Measurements from ENCODE around the gene KDM7A.
A peak's percentile ranks its signal among the peaks of the same experiment; 100 is the strongest.
"Not testable (repeated sequence)": the region's sequence is repeated elsewhere in the genome, so short reads cannot be mapped to it uniquely, and the experiment has no call there.

KDM7A gene

DNA sequence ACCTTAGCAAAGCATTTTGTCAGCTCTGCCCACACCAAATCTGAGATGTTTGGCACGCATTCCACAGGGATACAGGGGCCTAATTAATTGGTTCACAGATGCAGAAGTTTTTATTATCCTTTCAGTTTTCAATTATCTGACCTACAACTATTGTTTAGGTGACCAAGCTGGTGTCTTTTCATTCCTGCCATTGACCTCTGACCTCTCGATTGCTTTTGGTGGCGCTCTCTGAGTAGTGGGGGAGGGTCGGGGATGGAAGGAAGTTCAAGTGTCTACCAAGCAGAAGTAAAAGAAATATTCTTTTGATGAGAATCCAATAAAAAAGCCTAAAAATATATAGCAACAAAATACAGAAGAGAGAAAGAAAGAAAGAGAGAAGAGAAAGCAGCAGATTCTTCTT is 28.8 kb upstream of the KDM7A start:
- DNase-seq (ENCODE audit: extremely low spot score), result no peak
- TF ChIP-seq PKNOX1 (IDR thresholded peaks at IDR 0.05) (no peak), SUZ12 (IDR thresholded peaks at IDR 0.05) (no peak), HDGF (IDR thresholded peaks at IDR 0.05; ENCODE audit: borderline replicate concordance) (no peak), FOXM1 (IDR thresholded peaks at IDR 0.05; ENCODE audit: borderline replicate concordance) (no peak), ARNT (IDR thresholded peaks at IDR 0.05) (no peak), L3MBTL2 (conservative IDR thresholded peaks at IDR 0.05) (no peak), ELF4 (IDR thresholded peaks at IDR 0.05) (no peak), CTBP1 (IDR thresholded peaks at IDR 0.05; ENCODE audit: borderline replicate concordance) (no peak), FOXA1 (IDR thresholded peaks at IDR 0.05) (no peak), ZNF384 (IDR thresholded peaks at IDR 0.05) (no peak), BHLHE40 (IDR thresholded peaks at IDR 0.05; ENCODE audit: borderline replicate concordance) (no peak), TARDBP (IDR thresholded peaks at IDR 0.05) (no peak), LEF1 (IDR thresholded peaks at IDR 0.05; ENCODE audit: borderline replicate concordance) (no peak), NFRKB (IDR thresholded peaks at IDR 0.05) (no peak), SP1 (IDR thresholded peaks at IDR 0.05) (no peak), FOXK2 (IDR thresholded peaks at IDR 0.05) (no peak)
- POLR2A ChIA-PET, result no interaction called here
- CTCF ChIA-PET, result interaction anchor here (0.6 kb wide), 1 partner anchor 106 kb away, joined by 3 read pairs; no protein-coding TSS in a partner anchor

DNA sequence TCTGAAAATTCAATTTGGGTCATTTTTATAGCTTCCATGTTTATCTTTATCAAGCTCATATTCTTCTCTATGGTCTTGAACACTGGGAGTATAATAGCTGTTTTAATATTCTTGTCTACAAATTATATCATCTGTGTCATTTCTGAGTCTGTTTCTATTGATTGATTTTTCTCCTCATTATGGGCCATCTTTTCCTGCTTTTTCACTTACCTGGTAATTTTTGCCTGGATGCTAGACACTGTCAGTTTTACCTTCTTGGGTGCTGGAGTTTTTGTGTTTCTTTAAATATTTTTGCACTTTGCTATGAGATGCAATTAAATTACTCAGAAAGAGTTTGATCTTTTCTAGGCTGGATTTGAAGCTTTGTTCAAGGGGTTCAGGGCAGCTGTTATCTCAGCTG is 26.8 kb upstream of the KDM7A start:
- TF ChIP-seq FOXK2 (IDR thresholded peaks at IDR 0.05) (no peak), TARDBP (IDR thresholded peaks at IDR 0.05) (no peak), LEF1 (IDR thresholded peaks at IDR 0.05; ENCODE audit: borderline replicate concordance) (no peak), NFRKB (IDR thresholded peaks at IDR 0.05) (no peak), SP1 (IDR thresholded peaks at IDR 0.05) (no peak), HDGF (IDR thresholded peaks at IDR 0.05; ENCODE audit: borderline replicate concordance) (no peak)
- DNase-seq (ENCODE audit: extremely low spot score), result no peak
- POLR2A ChIA-PET, result no interaction called here
- CTCF ChIA-PET, result no interaction called here

DNA sequence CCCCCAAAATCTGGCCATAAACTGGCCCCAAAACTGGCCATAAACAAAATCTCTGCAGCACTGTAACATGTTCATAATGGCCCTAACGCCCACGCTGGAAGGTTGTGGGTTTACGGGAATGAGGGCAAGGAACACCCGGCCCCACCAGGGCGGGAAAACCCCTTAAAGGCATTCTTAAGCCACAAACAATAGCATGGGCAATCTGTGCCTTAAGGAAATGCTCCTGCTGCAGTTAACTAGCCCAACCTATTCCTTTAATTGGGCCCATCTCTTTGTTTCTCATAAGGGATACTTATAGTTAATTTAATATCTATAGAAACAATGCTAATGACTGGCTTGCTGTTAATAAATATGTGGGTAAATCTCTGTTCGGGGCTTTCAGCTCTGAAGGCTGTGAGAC is 26.2 kb upstream of the KDM7A start:
- POLR2A ChIA-PET; CTCF ChIA-PET; DNase-seq (ENCODE audit: extremely low spot score): not testable (repeated sequence)

- POLR2A ChIA-PET, result no interaction called here
- no peak for DNase-seq (ENCODE audit: extremely low spot score)
- TF ChIP-seq L3MBTL2 (conservative IDR thresholded peaks at IDR 0.05), result no peak
- no peak for TF ChIP-seq BHLHE40 (IDR thresholded peaks at IDR 0.05; ENCODE audit: borderline replicate concordance)
- TF ChIP-seq FOXM1 (IDR thresholded peaks at IDR 0.05; ENCODE audit: borderline replicate concordance), result no peak
- no peak for TF ChIP-seq CTBP1 (IDR thresholded peaks at IDR 0.05; ENCODE audit: borderline replicate concordance)
- TF ChIP-seq NFRKB (IDR thresholded peaks at IDR 0.05), result no peak
- no peak for TF ChIP-seq LEF1 (IDR thresholded peaks at IDR 0.05; ENCODE audit: borderline replicate concordance)
- no peak for TF ChIP-seq SP1 (IDR thresholded peaks at IDR 0.05)
- no peak for TF ChIP-seq ZNF384 (IDR thresholded peaks at IDR 0.05)
- TF ChIP-seq ARNT (IDR thresholded peaks at IDR 0.05), result no peak
- TF ChIP-seq FOXA1 (IDR thresholded peaks at IDR 0.05), result no peak
- TF ChIP-seq ELF4 (IDR thresholded peaks at IDR 0.05), result no peak
- no peak for TF ChIP-seq HDGF (IDR thresholded peaks at IDR 0.05; ENCODE audit: borderline replicate concordance)
- TF ChIP-seq TARDBP (IDR thresholded peaks at IDR 0.05), result no peak
- CTCF ChIA-PET, result interaction anchor here (1.0 kb wide), 1 partner anchor 183 kb away, joined by 3 read pairs; no protein-coding TSS in a partner anchor
Measured at GRCh38 chr7:140201393-140201792, 24.6 kb upstream of the KDM7A start.

DNA sequence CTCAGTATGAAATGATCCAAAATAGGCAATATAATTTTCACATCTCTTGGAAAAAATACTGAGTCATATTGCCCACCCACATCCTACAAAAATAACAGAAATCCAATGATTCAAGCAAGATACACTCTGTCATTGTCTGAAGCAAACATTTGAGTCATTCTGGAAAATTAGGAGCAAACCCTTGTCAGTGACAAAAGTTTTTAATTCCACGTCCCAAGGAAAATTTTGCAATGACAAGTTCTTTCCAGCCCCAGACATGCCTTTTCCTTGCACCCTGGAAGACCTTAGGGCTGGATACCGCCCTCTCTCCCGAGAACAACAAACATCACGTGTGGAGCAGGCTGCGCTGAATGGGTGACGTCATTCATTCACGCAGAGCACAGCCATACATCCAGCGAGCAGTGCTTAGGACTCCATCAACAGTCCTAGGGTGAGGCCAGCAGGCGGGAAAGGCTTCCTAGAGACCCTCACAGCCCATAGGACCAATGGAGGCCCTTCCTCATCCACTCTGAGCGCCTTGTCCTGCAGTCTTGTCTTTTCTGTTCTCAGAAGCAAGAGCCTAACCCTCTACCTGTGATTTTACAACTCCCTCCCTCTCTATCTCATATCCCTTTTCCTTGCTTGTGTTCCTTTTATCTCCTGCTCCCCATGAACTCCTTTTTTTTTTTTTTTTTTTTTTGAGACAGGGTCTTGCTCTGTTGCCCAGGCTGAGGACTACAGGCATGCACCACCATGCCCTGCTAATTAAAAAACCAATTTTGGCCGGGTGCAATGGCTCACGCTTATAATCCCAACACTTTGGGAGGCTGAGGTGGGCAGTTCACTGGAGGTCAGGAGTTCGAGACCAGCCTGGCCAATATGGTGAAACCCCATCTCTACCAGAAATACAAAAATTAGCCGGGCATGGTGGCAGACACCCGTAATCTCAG is 23.5 kb upstream of the KDM7A start:
- TF ChIP-seq HDGF (IDR thresholded peaks at IDR 0.05; ENCODE audit: borderline replicate concordance) (no peak), NFRKB (IDR thresholded peaks at IDR 0.05) (no peak), L3MBTL2 (conservative IDR thresholded peaks at IDR 0.05) (peak; percentile 82), PKNOX1 (IDR thresholded peaks at IDR 0.05) (no peak)
- CTCF ChIA-PET, result interaction anchor here (1.0 kb wide), 1 partner anchor 182 kb away, joined by 3 read pairs; no protein-coding TSS in a partner anchor
- POLR2A ChIA-PET, result interaction anchor here (1.0 kb wide), 1 partner anchor 23 kb away, joined by 3 read pairs; no protein-coding TSS in a partner anchor
- peak; percentile 86 for DNase-seq (ENCODE audit: extremely low spot score)

GRCh38 chr7:140197938-140198337 is 21.2 kb upstream of the KDM7A start:
- no peak for DNase-seq (ENCODE audit: extremely low spot score)
- CTCF ChIA-PET, result no interaction called here
- no peak for TF ChIP-seq ZNF384 (IDR thresholded peaks at IDR 0.05)
- POLR2A ChIA-PET, result interaction anchor here (1.2 kb wide), 1 partner anchor 20 kb away, joined by 6 read pairs; the partner anchor contains the start of gene KDM7A

- POLR2A ChIA-PET, result interaction anchor here (1.2 kb wide), 1 partner anchor 20 kb away, joined by 6 read pairs; the partner anchor contains the start of gene KDM7A
- no peak for DNase-seq (ENCODE audit: extremely low spot score)
- CTCF ChIA-PET, result no interaction called here
- no peak for TF ChIP-seq BHLHE40 (IDR thresholded peaks at IDR 0.05; ENCODE audit: borderline replicate concordance)
- no peak for TF ChIP-seq HDGF (IDR thresholded peaks at IDR 0.05; ENCODE audit: borderline replicate concordance)
- no peak for TF ChIP-seq FOXA1 (IDR thresholded peaks at IDR 0.05)
- no peak for TF ChIP-seq SP1 (IDR thresholded peaks at IDR 0.05)
- no peak for TF ChIP-seq FOXK2 (IDR thresholded peaks at IDR 0.05)
Measured at GRCh38 chr7:140197218-140197890, 20.6 kb upstream of the KDM7A start.
